ENCODE measurements around the gene FAM47C. TPM values are rescaled to one million over a fixed set of nuclear protein-coding genes. Genes with fewer than 3 reads are reported as not detected.
"Not testable (repeated sequence)": the region's sequence is repeated elsewhere in the genome, so short reads cannot be mapped to it uniquely, and the experiment has no call there.

FAM47C gene
- total RNA-seq, 4 donors from 2014 or later = not detected

DNA sequence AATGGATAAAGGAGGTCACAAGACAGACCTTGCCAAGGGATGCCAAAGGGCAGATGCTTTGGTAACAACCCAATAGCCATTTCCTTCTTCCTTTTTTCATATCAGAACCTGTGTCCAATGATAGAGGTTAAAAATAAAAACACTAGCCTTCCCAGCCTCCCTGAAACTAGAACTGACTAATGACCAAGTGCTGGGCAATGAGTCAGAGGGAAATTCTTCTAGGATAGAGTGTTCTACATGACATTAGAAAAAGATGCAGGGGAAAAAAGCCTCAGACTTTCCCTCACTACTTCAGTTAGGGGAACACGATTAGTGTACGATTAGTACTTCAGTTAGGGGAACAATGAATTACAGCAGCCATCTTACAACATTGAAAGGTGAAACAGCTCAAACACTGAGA lies 29.3 kb upstream of the FAM47C start:
- ATAC-seq (no peak), DNase-seq (no peak)
- Histone ChIP-seq H3K4me1 (no peaks in the 10 kb centered on the region), H3K36me3 (no peaks in the 10 kb centered on the region), H3K27ac (no peak overlapping the region), H3K27me3 (peaks cover 0 to 4% (median 0%) of the 10 kb centered on the region in 3 donors), H3K4me3 (no peak overlapping the region), H3K9me3 (no peaks in the 10 kb centered on the region)
- no peak for TF ChIP-seq POLR2A (IDR thresholded peaks at IDR 0.05)
- TF ChIP-seq, protein P1, sequence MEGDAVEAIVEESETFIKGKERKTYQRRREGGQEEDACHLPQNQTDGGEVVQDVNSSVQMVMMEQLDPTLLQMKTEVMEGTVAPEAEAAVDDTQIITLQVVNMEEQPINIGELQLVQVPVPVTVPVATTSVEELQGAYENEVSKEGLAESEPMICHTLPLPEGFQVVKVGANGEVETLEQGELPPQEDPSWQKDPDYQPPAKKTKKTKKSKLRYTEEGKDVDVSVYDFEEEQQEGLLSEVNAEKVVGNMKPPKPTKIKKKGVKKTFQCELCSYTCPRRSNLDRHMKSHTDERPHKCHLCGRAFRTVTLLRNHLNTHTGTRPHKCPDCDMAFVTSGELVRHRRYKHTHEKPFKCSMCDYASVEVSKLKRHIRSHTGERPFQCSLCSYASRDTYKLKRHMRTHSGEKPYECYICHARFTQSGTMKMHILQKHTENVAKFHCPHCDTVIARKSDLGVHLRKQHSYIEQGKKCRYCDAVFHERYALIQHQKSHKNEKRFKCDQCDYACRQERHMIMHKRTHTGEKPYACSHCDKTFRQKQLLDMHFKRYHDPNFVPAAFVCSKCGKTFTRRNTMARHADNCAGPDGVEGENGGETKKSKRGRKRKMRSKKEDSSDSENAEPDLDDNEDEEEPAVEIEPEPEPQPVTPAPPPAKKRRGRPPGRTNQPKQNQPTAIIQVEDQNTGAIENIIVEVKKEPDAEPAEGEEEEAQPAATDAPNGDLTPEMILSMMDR (IDR thresholded peaks at IDR 0.05 in 4 of 5, conservative IDR thresholded peaks at IDR 0.05 in 1 of 5) = no peak
- intact Hi-C loops (cut with DNase I; ENCODE audit: low total_unique reads) = no loop called here
- in situ Hi-C loops (cut with MboI; ENCODE audit: low sequenced_read_pairs in 4 of 4) = no loop called here

DNA sequence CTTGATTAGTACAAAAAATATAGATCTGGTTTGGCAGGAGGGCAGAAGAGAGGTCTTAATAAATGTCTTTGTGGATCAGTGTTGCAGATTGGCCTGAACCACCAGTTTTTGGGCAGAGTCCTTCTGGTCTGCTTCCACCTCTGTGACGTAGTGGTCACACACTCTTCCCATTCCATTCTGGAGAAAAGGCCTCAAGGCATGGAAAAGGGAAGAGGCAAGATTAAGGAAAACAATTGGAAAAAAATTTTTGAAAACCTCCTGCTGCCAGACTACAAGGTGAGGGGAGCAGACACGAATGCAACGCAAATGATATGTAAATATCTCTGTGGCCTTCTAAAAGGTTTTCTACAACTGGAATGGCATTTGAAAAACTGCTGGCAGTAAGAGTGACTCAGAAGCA lies 24.3 kb upstream of the FAM47C start:
- H3K4me3 ChIP-seq = no peak overlapping the region
- H3K36me3 ChIP-seq = no peaks in the 10 kb centered on the region

DNA sequence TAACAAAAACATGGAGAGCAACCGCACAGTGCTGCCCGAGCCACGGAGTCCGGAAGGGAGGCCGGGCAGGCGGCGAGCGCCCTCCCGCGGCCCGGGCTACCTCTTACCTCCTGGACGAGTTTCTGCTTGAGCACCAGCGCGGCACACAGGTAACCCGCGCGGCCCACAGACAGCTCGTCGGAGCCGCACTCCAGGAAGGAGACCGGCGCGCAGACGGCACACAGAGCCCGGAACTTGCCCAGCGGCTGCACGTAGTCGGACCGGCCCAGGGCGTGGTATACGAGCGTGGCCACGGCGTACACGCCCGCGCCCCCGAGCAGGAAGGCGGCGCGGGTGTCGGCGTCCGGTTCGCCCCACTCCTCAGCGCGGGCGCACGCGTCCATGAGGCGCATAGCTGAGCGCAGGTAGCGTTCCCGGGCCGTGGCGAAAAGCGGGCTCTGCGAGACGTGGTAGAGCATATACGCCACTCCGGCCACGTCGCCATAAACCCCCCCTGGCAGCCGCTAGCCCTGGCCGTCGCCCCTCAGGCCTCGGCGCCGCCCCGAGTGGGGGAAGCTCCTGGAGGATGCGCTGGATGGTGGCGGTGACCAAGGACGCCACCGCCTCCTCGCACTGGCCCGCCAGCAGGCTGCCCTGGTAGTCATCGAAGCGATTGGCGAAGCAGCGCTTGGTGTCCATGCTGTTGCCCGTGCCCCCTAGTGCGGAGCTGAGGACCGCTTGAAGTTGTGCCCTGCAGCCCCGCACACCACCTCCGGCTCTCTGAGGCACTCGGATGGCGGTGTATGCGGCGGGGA lies 22.6 kb upstream of the FAM47C start:
- H3K36me3 ChIP-seq; in situ Hi-C loops (cut with MboI; ENCODE audit: low sequenced_read_pairs in 4 of 4); ATAC-seq; H3K4me1 ChIP-seq; DNase-seq; H3K27ac ChIP-seq; intact Hi-C loops (cut with DNase I; ENCODE audit: low total_unique reads); H3K27me3 ChIP-seq; H3K9me3 ChIP-seq: not testable (repeated sequence)
- peak overlapping the region in 2 of 4 donors; percentile 15 to 25 for H3K4me3 ChIP-seq

More for the DNA sequence above, 24.3 kb upstream of the FAM47C start:
- no peaks in the 10 kb centered on the region for H3K4me1 ChIP-seq
- TF ChIP-seq, protein P1 (IDR thresholded peaks at IDR 0.05 in 4 of 5, conservative IDR thresholded peaks at IDR 0.05 in 1 of 5) = no peak
- TF ChIP-seq POLR2A (IDR thresholded peaks at IDR 0.05) = no peak
- DNase-seq (no peak), ATAC-seq (no peak)
- no peak overlapping the region for H3K27ac ChIP-seq
- in situ Hi-C loops (cut with MboI; ENCODE audit: low sequenced_read_pairs in 4 of 4) = no loop called here
- intact Hi-C loops (cut with DNase I; ENCODE audit: low total_unique reads) = no loop called here
- H3K9me3 ChIP-seq = no peaks in the 10 kb centered on the region
- peaks cover 0 to 9% (median 0%) of the 10 kb centered on the region in 3 donors for H3K27me3 ChIP-seq

DNA sequence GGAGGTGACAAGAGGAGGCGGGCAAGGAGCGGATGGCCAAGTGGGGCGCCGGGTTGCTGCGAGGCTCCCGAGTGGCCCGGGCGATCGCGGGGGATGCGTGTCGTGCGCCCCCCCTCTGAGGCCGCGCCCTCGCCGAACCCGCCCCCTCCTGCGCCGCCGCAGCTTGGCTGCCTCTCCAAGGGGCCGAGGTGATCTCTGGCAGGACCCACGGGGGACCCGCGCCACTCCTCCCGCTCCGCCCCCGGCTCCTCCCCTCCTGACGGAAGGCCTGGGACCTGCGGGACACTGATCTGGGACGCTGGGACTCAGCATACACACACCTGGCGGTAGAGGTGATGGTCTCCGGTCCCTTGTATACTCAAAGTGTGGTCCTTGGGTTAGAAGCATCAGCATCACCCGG lies 21.9 kb upstream of the FAM47C start:
- no peak for ATAC-seq
- intact Hi-C loops (cut with DNase I; ENCODE audit: low total_unique reads) = no loop called here
- peak overlapping the region in 1 of 4 donors; percentile 15 for H3K4me3 ChIP-seq
- peaks cover 0 to 9% (median 0%) of the 10 kb centered on the region in 3 donors for H3K27me3 ChIP-seq
- H3K27ac ChIP-seq = no peak overlapping the region
- no peaks in the 10 kb centered on the region for H3K36me3 ChIP-seq
- DNase-seq = no peak
- in situ Hi-C loops (cut with MboI; ENCODE audit: low sequenced_read_pairs in 4 of 4) = no loop called here
- no peaks in the 10 kb centered on the region for H3K9me3 ChIP-seq
- no peaks in the 10 kb centered on the region for H3K4me1 ChIP-seq
- no peak for TF ChIP-seq POLR2A (IDR thresholded peaks at IDR 0.05)
- TF ChIP-seq, protein P1 (IDR thresholded peaks at IDR 0.05 in 4 of 5, conservative IDR thresholded peaks at IDR 0.05 in 1 of 5) = no peak

DNA sequence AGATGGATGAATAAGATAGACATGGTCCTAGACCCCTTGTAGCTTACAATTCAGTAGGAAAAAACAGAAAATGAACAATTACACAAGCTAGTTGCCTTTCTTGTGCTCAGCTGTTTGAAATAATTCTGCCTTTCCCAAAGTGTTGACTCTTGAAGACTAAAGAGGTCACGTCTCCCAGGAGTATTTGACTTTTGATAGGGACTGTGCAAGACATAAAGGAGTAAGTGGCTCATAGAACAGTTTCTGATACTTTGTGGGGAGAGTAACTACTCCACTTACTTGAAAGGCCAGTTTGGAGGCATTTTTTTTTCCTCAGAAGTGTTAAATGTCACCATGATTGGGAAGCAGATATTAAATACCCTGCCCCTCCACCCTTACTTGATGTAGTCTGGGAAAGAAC lies 21.0 kb upstream of the FAM47C start:
- H3K4me3 ChIP-seq; H3K9me3 ChIP-seq; H3K27me3 ChIP-seq; H3K36me3 ChIP-seq; DNase-seq; in situ Hi-C loops (cut with MboI; ENCODE audit: low sequenced_read_pairs in 4 of 4); ATAC-seq; H3K4me1 ChIP-seq; H3K27ac ChIP-seq; intact Hi-C loops (cut with DNase I; ENCODE audit: low total_unique reads): not testable (repeated sequence)
